GM18868 (cell line): Measurements from ENCODE around the gene HAUS8.
"Not testable (repeated sequence)": the region's sequence is repeated elsewhere in the genome, so short reads cannot be mapped to it uniquely, and the experiment has no call there.

ENCODE experiments used
- ATAC-seq: cut with Tn5 transposase; IDR thresholded peaks from one replicate; pipeline ENCODE4 v1.9.1; 2021; ENCODE audit warnings: mild to moderate bottlenecking, moderate library complexity; ENCODE audit not compliant: unreplicated experiment

HAUS8 gene

DNA sequence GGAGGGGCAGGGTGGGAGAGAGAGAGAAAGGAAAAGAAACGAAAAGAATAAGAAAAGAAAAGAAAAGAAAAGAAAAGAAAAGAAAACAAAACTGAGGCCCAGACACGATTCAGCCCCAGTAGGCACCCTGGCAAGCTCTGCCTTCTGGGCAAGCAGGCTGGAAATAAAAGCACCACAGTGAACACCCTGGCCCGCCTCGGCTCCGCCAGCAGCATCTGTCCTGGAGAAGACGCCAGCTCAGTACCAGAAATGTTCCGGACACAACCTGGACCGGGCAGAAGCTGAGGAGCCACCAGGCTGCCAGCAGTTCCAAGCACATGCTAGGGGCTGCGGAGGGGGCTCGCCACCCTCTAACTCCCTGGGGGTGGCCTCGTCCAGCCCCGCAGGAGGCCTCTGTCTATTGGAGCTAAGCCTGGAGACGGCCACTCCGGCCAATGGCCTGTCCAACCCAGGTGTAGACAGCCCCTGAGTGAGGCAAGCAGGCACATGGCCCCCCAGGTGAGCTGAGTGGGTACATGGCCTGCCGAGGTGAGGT, 37.2 kb downstream of the HAUS8 start:
- no peak for ATAC-seq

DNA sequence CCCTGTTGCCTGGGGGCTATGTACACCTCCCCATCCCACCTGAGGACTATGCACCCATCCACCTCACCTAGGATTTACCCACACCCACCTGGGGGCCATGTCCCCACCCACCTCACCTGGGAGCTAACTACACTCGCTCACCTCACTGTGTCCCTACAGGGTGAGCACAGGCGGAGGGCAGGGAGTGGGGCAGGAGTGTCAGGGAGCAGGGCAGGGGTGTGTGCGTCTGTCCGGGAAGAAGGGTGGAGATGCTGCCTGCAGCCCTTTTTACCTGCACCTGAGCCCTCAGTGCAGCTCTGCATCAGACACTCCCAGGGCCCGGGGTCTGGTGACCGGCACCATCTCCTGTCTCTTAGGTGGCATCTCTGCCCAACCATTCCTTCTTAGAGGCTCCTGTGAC, 38.1 kb downstream of the HAUS8 start:
- no peak for ATAC-seq

GRCh38 chr19:17036640-17037039, 38.6 kb downstream of the HAUS8 start:
- ATAC-seq: no peak

DNA sequence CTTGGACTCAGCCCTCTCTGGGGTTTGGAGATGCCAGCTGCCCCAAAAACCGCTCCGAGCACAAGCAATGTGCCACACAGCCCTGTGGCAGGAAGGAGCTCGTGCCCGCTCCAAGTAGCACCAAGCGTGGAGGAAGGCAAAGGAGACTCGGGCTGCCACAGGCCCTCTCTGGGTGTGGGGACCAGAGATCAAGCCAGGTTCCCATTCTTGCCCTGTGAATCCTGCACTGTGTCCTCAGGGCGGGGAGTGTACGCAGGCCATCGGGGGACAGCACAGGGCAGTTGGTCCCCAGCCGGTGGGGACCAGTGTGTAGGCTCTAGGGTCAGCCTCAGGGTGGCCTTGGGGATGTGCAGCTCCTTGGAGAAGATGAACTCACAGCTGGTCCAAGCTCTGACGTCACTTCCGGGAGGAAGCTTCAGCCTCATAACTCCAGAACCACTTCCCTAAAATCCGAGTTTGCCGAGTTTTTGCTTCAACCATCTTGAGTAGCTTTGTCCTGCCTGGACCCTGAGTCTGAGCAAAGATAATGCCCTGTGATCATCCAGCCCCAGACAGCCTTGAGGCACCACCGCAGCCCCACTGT, 39.3 kb downstream of the HAUS8 start:
- no peak for ATAC-seq

GRCh38 chr19:17031741-17032140, 43.5 kb downstream of the HAUS8 start:
- ATAC-seq: no peak

DNA sequence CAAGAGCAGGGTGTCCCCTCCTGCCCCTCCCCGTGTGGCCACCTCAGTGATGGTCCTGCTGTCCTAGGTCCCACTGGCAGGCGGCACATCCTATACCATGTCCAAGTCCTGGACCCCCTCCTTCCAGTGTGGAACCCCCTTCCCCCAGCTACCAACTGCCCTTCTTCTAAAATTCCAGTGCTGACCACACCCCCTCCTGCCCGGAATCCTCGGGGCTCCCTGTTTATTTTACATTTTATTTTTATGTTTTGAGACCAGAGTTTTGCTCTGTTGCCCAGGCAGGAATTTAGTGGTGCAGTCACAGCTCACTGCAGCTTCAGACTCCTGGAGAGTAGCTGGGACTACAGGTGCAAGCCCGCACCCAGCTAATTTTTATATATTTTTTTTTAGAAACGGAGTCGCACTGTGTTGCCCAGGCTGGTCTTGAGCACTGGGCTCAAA, 47.7 kb downstream of the HAUS8 start:
- ATAC-seq: no peak

DNA sequence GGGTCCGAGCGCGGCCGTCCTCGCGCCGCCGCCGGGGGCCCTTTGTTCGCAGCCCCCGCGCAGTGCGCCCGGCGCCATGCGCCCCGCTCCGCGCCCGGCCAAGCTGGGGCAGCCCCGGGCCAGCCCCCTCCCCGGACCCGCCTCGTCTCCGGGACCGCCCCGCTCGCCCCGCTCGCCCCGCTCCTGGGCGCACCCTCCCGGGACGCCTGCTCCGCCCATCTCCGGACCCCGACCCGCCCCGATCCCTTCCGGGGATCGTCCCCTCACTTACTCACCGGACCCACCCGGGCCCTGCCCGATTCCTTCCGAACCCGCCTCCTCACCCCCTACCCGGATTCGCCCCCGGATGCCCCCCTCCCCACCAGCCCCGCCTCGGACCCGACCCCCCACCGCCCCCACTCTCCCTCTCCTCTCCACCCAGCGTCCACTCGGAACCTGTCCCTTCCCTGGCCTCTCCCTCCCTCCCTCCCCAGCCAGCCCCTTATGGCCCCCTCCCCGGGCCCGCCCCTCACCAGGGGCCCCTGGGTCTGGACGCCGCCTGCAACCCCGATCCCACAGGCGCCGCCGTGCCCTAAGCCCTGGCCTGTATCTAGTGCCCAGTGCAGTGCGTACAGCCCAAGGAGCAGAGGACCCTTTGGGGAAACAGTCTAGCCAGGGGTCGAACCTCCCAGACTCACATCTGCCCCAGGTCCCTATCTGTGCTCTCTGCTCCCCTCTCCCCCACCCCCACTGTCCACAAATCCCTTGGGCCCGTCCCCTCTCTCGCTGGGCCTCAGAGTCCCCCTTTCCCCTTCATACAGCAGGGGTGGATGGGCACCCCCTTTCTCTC, 48.3 kb downstream of the HAUS8 start, which contains the start of gene CPAMD8:
Gene CPAMD8 (minus strand): TSS at position 105 of the 829 bp plus-strand sequence. CDS start 168 bp downstream, outside the sequence.
- ATAC-seq: no peak

DNA sequence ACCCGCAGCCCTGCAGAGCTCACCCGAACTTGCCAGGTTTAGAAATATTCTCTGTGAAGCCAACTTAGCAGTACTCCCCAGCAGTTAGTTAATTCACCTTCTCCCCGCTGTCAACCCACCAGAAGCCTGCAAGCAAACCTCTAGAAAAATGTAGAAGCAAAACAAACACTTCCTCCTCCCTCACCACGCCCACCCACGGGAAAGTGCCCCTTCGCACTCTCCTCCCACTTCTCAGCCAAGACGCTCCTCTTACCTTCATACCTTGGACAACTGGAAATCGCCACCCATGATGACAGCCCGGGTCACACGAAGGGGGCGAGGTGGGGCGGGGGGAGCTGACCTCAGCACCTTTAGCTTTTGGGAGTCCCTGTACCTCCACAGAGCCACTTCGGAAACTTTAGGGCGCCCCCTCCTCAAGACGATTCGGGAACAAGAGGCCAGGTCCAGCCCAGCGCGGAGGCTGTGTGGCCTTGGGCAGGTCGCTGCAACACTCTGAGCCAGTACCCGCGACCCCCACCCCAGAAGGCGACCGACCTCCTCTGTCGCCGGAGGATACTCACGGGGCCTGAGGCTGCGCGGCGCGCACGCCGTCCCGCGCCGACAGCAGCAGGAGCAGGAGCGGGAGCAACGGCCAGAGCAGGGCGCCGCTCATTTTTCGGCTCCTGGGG, 49.1 kb downstream of the HAUS8 start:
- ATAC-seq: no peak

DNA sequence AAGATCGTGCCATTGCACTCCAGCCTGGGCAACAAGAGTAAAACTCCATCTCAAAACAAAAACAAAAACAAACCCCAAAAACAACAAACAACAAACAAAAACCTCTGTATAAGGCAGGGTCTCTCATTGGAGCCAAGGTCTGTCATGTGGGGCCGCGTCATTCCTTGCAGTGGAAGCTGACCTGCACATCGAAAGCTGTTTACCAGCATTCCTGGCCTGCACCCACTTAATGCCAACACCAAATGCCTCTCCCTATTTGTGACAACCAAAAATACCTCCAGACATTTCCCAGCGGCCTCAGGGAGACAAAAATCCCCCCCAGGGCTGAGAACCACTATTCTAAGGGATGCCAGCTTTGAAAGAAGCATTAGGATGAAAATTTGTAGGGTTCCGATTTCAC, 49.9 kb downstream of the HAUS8 start:
- ATAC-seq: no peak

- ATAC-seq: not testable (repeated sequence)
Observed at GRCh38 chr19:17024941-17025340, 50.3 kb downstream of the HAUS8 start.

DNA sequence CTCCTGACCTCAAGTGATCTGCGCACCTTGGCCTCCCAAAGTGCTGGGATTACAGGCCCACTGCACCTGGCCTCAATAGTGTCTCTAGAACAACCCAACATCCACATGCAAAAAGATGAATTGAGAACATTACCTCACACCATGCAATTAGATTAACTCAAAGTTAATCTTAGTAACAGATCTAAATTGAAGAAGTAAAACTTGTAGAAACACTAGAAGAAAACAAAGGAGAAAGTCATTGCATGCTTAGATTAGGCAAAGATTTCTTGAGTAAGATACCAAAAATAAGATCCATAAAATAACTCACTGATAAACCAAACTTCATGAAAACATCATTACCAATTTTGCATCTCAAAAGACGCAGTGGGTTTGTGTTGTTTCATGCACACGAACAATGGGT, 51.4 kb downstream of the HAUS8 start:
- no peak for ATAC-seq

DNA sequence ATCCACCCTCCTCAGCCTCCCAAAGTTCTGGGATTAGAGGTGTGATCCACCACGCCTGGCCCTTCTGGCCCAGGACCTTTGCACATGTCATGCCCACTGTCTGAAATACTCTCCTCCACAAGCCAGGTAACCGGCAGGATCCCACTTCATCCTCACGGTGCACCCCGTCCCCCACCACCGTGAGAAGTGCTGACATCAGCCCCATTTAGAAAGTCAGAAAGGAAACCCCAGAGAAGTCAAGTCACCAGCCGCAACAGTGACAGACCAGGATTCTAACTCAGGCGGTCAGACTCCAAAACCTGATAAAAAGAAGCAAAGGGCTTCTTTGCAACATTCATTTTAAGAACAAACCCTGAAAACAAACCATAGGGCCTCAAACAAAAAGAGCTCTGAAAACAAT, 52.5 kb downstream of the HAUS8 start:
- ATAC-seq: no peak

GRCh38 chr19:17021793-17022590, 53.3 kb downstream of the HAUS8 start:
- no peak for ATAC-seq

GRCh38 chr19:17021328-17021727, 53.9 kb downstream of the HAUS8 start:
- ATAC-seq: no peak

DNA sequence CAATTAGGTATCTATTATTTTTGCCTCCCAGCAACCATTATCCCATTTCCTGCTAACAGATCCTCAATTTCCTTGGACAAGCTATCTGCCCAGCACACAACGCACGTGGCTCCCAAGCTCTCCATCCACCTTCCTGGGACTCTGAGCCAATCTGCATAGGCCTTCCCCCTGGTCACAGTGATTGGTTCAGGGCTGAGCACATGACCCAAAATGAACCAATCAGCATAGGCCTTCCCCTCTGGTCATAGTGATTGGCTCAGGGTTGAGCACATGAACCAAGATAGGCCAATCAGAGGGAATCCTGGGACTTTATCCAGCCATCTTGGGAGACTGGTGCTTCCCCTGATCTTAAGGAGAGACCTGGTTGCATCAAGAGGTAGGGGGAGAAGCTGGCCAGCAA, 54.4 kb downstream of the HAUS8 start:
- no peak for ATAC-seq

DNA sequence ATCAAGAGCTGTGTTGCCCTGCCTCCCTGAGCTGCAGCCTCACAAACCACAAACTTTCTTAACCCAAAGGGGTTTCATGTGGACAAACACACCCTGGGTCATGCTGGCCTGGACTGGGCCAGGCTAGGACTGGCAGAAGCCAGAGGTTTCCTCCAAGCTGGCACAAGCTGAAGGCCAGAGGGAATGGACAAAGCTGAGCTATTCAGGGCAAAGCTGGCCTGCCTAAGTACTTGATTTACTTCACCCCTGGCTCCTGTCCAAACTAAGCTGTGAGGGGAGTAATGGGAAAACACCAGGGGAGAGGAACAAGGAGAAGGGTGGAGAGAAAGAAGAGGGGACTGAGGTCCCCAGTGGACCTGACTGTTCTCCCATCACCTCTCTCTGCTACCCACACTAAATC, 54.9 kb downstream of the HAUS8 start:
- no peak for ATAC-seq

DNA sequence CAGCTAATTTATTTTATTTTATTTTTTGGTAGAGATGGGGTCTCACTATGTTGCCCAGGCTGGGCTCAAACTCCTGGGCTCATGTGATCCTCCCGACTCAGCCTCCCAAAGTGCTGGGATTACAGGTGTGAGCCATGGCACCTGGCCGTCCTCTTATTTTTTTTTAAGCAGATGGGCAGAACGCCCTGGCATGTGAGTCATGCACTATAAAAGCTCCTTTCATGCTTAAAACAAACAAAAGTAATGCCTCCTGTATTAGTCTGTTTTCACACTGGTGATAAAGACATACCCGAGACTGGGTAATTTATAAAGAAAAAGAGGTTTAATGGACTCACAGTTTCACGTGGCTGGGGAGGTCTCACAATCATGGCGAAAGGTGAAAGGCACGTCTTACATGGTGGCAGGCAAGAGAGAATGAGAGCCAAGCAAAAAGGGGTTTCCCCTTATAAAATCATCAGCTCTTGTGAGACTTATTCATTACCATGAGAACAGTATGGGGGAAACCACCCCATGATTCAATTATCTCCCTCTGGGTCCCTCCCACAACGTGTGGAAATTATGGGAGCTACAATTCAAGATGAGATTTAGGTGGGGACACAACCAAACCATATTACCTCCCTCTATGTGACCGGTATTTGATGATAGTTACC, 60.9 kb downstream of the HAUS8 start:
- ATAC-seq: not testable (repeated sequence)

DNA sequence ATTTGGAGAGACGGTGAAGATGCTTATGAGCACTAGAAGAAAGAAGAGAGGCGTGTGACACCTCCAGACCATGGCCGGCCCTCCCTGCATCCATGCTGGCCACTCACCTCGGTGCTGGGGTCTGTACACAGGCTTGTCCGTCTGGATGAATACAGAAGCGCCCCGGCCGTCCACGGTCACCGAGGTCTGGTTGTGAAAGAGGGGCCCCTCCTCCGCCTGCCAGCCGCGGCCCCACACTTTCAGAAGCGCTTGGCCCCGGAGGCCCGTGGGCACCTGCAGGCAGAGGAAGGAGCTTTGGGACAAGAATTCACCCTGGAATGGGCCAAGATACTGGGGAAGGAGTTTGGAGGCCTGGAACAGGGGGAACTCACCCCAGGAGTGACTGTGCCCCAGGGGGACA, 63.8 kb downstream of the HAUS8 start:
- ATAC-seq: no peak

- ATAC-seq: no peak
Observed at GRCh38 chr19:17006579-17006978, 68.7 kb downstream of the HAUS8 start.

- no peak for ATAC-seq
Observed at GRCh38 chr19:17005000-17005399, 70.3 kb downstream of the HAUS8 start.
